ENCODE data around the gene IL1F10. TPM values are rescaled to one million over a fixed set of nuclear protein-coding genes. Genes with fewer than 3 reads are reported as not detected.

IL1F10 gene
- total and polyA plus RNA-seq, 7 donors, result not detected

DNA sequence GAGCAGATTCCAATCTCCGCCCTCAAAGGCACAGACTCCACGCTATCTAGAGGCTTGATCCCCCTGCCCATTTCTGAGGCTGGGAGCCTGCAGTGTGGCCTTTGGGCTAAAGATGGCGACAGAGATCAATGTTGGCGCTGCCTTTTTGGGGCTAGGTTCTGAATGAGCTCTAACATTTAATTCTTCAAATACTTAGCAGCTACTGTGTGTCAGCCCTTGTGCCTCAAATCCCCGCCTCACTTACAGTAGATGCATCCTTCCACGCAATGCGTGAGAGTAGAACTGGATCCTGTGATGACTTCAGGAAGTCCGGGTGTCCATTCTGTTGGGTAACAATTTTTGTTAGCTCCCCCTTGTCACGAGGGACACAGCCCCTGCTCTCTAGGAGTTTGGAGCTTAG is 12.4 kb downstream of the IL1F10 start:
- Histone ChIP-seq H3K36me3 (no peaks in the 10 kb centered on the region), H3K9me3 (no peaks in the 10 kb centered on the region), H3K4me1 (no peaks in the 10 kb centered on the region), H3K4me3 (no peak overlapping the region), H3K27ac (no peak overlapping the region), H3K27me3 (no peaks in the 10 kb centered on the region)
- intact Hi-C loops (cut with DNase I), result no loop called here
- 44 to 49% methylated on average over 9 of the region's 9 CpGs for WGBS, 2 donors
- DNase-seq, result no peak
- TF ChIP-seq EP300 (IDR thresholded peaks at IDR 0.05), result no peak
- TF ChIP-seq POLR2A (IDR thresholded peaks at IDR 0.05), result no peak
- no peak for TF ChIP-seq CTCF (IDR thresholded peaks at IDR 0.05)
- no peak for TF ChIP-seq POLR2AphosphoS5 (IDR thresholded peaks at IDR 0.05)

DNA sequence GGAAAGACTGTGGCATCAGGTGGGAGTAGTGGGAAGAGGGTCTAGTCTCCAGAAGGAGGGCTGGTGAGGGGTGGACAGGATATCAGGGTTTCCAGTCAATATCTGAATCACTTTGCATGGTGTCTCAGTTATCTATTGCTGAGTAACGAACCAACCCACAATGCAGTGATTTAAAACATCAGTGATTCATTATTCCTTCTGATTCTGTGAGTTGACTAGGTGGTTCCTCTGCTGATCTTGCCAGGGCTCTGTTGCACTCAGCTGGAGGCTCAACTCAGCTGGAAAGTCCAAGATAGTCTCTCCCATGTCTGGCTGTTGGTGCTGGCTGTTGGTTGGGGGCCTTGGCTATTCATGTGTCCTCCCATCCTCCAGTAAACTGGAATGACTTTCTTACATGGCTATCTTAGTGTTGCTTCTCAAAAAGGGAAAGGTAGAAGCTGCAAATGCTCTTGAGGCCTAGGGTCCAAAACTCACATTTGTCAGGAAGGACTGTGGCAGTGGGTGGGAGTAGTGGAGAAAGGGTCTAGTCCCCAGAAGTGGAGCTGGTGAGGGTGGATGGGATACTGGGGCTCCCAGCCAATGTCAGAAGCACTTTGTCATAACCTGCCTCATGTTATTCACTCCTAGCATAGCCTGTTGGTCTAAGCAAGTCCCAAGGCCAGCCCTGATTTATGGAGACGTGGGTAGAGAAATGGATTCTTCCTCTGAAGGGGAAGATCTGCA is 13.9 kb downstream of the IL1F10 start:
- intact Hi-C loops (cut with DNase I), result no loop called here
- DNase-seq, result no peak

DNA sequence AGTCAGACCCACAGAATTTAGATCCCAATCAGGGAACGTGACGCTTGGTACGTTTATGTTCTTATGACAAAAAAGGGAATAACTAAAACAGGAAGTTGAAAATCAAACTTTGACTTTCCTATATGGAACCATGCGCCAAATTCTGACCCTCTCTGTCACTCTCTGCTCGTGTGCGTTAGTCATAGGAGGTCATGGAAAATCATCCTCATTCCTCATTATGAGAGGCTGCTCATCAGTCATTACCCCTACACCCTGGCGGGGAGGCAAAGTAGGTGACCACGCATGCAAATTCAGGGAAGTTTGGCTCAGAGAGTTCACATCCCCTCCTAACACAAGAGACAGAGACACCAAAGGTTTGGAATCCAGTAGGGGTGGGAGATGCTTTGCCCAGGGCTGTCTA is 15.5 kb downstream of the IL1F10 start:
- no peak for DNase-seq
- 69 to 81% methylated on average over 8 of the region's 8 CpGs for WGBS, 2 donors
- intact Hi-C loops (cut with DNase I), result no loop called here
- no peak for TF ChIP-seq POLR2A (IDR thresholded peaks at IDR 0.05)
- no peak for TF ChIP-seq POLR2AphosphoS5 (IDR thresholded peaks at IDR 0.05)
- TF ChIP-seq EP300 (IDR thresholded peaks at IDR 0.05), result peak in 1 of 4 donors; percentile 45
- Histone ChIP-seq H3K4me3 (no peak overlapping the region), H3K27ac (no peak overlapping the region), H3K36me3 (no peaks in the 10 kb centered on the region), H3K4me1 (no peaks in the 10 kb centered on the region), H3K9me3 (no peaks in the 10 kb centered on the region), H3K27me3 (no peaks in the 10 kb centered on the region)

More for the DNA sequence above, 13.9 kb downstream of the IL1F10 start:
- no peaks in the 10 kb centered on the region for H3K4me1 ChIP-seq
- no peak for TF ChIP-seq POLR2AphosphoS5 (IDR thresholded peaks at IDR 0.05)
- TF ChIP-seq CTCF (IDR thresholded peaks at IDR 0.05), result no peak
- no peak for TF ChIP-seq EP300 (IDR thresholded peaks at IDR 0.05)
- no peak for TF ChIP-seq POLR2A (IDR thresholded peaks at IDR 0.05)
- no peaks in the 10 kb centered on the region for H3K27me3 ChIP-seq
- no peak overlapping the region for H3K4me3 ChIP-seq
- 81 to 84% methylated on average over 2 of the region's 2 CpGs for WGBS, 2 donors
- H3K27ac ChIP-seq, result no peak overlapping the region
- H3K9me3 ChIP-seq, result no peaks in the 10 kb centered on the region
- H3K36me3 ChIP-seq, result no peaks in the 10 kb centered on the region

- Histone ChIP-seq H3K4me3 (no peak overlapping the region), H3K27me3 (no peaks in the 10 kb centered on the region), H3K4me1 (no peaks in the 10 kb centered on the region), H3K27ac (no peak overlapping the region), H3K9me3 (no peaks in the 10 kb centered on the region), H3K36me3 (no peaks in the 10 kb centered on the region)
- 27 to 44% methylated on average over 5 of the region's 5 CpGs for WGBS, 2 donors
- no peak for TF ChIP-seq CTCF (IDR thresholded peaks at IDR 0.05)
- TF ChIP-seq EP300 (IDR thresholded peaks at IDR 0.05), result no peak
- no peak for TF ChIP-seq POLR2A (IDR thresholded peaks at IDR 0.05)
- no peak for TF ChIP-seq POLR2AphosphoS5 (IDR thresholded peaks at IDR 0.05)
- no peak for DNase-seq
- intact Hi-C loops (cut with DNase I), result no loop called here
Measured at GRCh38 chr2:113084249-113085000, 16.7 kb downstream of the IL1F10 start.

DNA sequence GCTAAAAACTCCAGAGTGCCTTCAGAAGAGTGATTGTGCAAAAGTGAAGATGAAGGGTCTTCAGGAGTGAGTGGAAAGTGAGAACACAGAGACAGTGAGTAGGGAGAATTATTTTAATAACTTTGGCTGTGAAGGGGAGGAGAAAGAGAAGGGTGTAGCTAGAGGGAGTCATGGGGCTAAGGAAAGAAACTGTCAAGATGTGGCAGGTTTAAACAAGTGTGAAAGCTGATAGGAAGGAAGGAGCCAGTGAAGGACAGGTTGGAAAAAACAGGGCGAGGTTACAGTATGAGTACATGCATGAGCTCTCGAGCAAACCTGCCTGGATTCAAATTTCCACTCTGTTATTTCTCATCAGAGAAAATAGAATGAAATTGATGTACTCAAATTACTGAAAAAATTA is 17.8 kb downstream of the IL1F10 start:
- Histone ChIP-seq H3K9me3 (no peaks in the 10 kb centered on the region), H3K4me3 (no peak overlapping the region), H3K27me3 (no peaks in the 10 kb centered on the region), H3K27ac (no peak overlapping the region), H3K4me1 (no peaks in the 10 kb centered on the region), H3K36me3 (no peaks in the 10 kb centered on the region)
- DNase-seq, result no peak
- intact Hi-C loops (cut with DNase I), result no loop called here
- no peak for TF ChIP-seq POLR2AphosphoS5 (IDR thresholded peaks at IDR 0.05)
- no peak for TF ChIP-seq CTCF (IDR thresholded peaks at IDR 0.05)
- TF ChIP-seq EP300 (IDR thresholded peaks at IDR 0.05), result no peak
- TF ChIP-seq POLR2A (IDR thresholded peaks at IDR 0.05), result no peak
- 62 to 77% methylated on average over 2 of the region's 2 CpGs for WGBS, 2 donors
